CD4-positive, alpha-beta T cell treated with Interleukin-15 for 4 hours (primary cell): ENCODE data around the gene RIN1.
"Not testable (repeated sequence)": the region's sequence is repeated elsewhere in the genome, so short reads cannot be mapped to it uniquely, and the experiment has no call there.

Source experiments
- DNase-seq: peaks from one replicate; pipeline ENCODE4 v3.0.0-alpha.2; 2020; ENCODE audit warnings: low spot score

RIN1 gene

DNA sequence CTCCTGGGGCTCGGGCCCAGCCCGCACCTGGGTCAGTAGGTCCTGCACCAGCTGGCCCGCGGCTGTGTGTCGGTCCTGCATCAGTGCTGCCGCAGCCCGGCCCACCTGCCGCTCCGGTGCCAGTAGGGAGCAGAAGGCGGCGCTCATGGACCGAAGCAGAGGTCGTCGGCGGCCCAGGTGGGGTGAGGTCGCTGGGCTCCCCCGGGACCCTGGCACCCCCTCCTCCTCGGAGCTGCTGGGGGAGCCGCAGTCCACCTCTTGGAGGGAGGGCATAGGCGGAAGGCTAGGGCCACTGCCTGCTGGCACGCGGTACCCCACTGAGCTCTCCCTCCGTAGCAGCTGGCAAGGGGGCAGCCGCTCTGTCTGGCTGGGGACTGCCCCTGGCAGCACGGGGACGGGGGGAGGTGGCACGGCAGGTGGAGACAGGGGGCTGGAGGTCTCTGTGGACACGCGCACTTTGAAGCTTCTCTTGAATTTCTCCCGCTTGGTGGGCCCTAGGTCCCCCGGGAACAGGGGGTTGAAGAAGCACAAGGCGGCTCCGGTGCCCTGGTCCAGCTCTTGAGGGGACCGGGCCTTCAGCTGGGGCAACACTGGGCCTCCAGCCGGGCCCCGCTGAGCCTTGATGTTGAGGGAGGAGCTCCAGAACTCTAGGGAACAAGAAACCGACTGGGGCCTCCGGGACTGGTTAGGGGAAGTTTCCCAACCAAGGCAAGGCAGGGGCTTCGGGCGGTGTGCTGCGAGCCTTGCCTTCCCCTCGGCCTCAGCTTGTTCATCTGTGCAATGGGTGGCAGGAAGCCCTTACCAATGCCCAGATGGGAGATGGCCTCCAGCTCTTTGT, 1.4 kb downstream of the RIN1 start:
- DNase-seq = no peak

GRCh38 chr11:66333896-66334604, 2.2 kb downstream of the RIN1 start:
- no peak for DNase-seq

- DNase-seq = no peak
These were observed 2.9 kb downstream of the RIN1 start for GRCh38 chr11:66333220-66333877.

- no peak for DNase-seq
These were observed 3.6 kb downstream of the RIN1 start for GRCh38 chr11:66332371-66333219.

GRCh38 chr11:66331542-66332370, 4.5 kb downstream of the RIN1 start:
- DNase-seq = no peak

DNA sequence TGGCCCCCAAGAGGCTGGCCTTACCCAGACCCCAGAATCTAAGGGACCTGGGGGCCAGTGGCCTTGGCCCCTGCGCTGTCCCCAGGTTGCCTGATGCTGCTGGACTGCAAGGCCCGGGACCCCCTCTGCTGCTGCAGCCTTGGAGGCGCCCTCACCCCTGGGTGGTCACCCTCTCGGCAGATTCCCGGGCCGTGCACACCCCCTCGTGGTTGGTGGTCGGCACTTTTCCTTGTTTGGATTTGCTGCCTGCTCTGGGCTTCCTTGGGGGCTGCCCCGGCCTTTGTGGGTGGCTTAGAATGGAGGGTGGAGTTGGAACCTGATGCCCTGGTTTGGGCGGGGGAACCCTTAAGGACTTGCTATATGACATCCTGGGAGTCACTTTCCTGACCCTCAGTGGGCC, 5.3 kb downstream of the RIN1 start:
- no peak for DNase-seq

DNA sequence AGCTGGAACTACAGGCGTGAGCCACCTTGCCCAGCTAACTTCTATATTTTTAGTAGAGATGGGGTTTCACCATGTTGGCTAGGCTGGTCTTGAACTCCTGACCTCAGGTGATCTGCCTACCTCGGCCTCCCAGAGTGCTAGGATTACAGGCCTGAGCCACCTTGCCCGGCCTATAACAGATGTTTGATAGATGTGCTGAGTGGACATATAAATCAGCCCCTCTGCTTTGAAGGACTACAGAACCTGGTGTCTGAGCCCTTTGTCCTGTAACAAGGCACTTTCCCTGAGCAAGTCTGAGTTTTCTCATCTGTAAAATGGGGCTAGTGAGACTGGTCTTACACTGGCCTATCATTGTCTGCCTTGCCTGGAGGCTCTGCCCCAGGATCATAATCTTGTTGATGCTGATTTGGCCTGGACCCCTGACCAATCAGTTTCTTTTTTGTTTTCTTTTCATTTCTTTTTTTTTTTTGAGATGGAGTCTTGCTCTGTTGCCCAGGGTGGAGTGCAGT, 7.0 kb downstream of the RIN1 start:
- DNase-seq = no peak

DNA sequence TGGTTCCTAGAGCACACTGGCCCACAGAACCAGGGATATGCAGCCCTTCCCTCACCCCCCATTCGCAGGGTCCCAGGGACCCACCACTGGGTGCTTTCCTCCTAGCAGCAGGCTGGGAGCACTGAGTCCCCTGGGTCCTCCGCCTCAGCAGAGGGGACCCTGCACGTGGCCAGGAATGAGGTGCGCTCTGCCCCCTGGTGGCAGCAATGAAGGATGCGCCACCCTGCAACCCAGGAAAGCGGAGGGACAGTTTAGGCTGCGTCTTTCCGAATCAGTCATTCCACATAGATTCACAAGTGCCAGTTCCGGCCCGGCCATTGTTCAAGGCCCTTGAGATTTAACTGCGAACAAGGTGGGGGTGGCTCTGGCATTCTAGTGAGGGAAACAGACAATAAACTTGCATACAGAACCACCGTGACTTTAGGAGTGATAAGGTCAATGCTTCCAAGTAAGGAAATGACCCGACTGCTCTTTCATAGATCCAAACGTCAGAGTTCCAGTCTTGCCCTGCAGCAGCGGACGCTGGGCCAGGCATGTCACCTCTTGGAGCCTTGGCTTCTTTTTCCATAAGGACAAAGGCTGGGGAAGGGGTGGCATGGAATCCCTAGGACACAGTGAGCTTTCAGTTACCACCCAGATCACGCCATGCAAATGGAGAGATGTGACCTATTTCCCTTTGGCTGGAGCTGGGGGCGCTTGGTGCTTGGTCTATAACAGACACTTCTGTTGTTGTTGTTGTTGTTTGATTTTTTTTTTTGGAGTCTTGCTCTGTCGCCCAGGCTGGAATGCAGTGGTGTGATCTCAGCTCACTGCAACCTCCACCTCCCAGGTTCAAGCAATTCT, 7.7 kb downstream of the RIN1 start:
- DNase-seq = peak; percentile 83

- DNase-seq = peak; percentile 42
These were observed 8.3 kb downstream of the RIN1 start for GRCh38 chr11:66328031-66328301.

- no peak for DNase-seq
These were observed 8.8 kb downstream of the RIN1 start for GRCh38 chr11:66327171-66328030.

DNA sequence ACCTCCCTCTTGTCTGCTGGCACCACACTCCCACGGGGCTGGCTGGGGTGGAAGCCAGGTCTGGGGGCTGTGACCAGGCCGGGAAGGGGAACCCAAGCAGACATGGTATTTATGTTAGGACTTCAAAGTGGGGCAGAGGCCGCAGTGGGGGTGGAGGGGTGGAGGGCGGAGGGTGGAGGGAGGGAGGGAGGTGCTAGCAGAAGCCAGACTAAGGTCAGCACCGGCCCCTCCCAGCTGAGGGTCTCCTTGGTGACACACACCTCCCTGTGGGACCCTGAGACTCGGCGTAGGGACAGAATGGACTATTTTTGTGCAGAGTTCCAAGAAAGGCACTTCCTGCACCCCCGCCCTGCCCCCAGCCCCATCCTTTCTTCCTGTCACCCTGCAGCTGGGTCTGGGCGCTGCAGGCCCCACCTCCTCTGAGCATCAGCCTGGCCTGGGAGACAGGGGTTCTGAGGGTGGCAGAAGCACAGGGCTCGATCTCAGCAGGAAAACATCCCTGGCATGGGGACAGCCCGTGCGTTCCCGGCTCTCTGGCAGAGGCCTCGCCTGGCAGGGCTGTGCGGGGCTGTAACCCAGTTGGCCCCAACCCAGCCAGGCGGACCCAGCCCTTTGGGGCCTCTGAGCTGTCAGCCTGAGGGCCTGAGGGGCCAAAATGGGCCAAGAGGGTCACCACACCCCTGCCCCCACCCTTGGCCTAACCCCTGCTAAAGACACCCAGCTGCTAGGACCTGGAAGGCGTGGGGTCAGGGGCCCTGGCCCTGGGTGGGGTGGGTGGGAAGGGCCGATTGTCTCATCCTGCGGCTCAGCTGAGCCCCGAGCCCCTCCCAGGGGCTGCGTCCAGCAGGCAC, 9.7 kb downstream of the RIN1 start:
- peak; percentile 23 for DNase-seq

GRCh38 chr11:66325263-66325671, 11.0 kb downstream of the RIN1 start:
- no peak for DNase-seq

- DNase-seq = no peak
These were observed 11.6 kb downstream of the RIN1 start for GRCh38 chr11:66324664-66325063.

GRCh38 chr11:66323684-66324083, 12.6 kb downstream of the RIN1 start:
- DNase-seq = no peak

DNA sequence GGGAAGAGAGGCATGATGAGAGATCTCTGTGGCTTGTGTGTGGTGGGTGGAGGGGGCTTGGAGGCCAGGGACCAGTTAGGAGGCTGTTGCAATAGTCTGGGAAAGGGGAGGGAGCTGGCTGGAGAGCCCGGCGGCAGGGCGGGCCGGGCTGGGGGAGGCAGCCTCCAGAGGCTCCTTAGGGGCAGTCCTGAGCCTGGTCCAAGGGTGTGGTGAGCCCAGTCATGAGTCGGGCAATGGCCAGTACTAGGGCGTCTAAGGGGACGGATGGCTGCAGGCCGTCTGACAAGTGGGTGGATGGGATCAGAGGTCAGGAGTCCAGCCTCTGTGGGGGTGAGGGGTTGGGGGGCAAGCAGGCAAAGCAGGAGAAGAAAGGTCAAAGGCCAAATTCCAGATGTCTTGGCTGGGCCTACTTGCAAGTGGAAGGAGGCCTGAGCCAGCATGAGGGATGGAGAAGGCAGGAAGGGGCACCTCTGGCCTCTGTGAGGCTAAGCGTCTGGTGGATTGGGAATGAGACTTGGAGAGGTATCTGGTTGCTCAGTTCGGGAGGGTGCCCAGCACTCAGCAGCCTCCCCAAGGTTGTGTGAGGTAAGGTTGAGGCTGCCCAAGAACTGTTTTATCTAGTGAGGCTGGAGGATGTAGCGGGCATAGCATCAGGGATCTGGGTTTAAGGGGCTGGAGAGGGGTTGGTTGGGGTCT, 13.4 kb downstream of the RIN1 start:
- no peak for DNase-seq

- no peak for DNase-seq
These were observed 14.6 kb downstream of the RIN1 start for GRCh38 chr11:66321606-66322005.

GRCh38 chr11:66320748-66321147, 15.5 kb downstream of the RIN1 start:
- DNase-seq = not testable (repeated sequence)

DNA sequence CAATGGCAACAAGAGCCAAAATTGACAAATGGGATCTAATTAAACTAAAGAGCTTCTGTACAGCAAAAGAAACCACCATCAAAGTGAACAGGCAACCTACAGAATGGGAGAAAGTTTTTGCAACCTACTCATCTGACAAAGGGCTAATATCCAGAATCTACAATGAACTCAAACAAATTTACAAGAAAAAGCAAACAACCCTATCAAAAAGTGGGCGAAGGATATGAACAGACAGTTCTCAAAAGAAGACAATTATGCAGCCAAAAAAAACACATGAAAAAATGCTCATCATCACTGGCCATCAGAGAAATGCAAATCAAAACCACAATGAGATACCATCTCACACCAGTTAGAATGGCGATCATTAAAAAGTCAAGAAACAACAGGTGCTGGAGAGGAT, 15.9 kb downstream of the RIN1 start:
- DNase-seq = not testable (repeated sequence)
